Activated naive CD4-positive, alpha-beta T cell treated with Interleukin-2 at 50 U/mL for 16 hours (primary cell): ENCODE results near the gene HRG.
A peak's percentile ranks its signal among the peaks of the same experiment; 100 is the strongest.
"Not testable (repeated sequence)": the region's sequence is repeated elsewhere in the genome, so short reads cannot be mapped to it uniquely, and the experiment has no call there.

Source experiments
- DNase-seq: peaks from one replicate; pipeline ENCODE4 v3.0.0-alpha.2; 2020

HRG gene

DNA sequence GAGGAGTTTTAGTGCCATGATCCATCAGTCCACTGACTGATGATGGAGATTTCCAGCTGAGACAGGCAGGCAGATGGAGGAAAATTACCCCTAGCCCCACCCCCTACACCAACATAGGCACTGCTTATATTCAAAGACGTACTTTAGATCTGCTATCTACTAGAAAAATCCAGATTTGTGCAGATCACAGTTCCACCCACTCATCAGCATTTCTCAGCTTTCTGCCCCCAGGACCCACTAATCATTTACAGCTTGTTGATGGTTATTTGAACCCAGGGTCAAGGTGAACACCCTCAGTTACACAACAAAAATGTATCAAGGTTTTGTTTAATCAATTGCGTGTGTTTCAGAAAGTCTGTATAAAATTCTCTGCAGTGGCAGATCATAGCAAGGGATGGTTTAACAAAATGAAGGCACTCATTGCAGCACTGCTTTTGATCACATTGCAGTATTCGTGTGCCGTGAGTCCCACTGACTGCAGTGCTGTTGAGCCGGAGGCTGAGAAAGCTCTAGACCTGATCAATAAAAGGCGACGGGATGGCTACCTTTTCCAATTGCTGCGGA is at the start of gene HRG:
TSS of gene HRG (plus strand) at position 390 of the 564 bp plus-strand sequence. CDS start at position 408, 18 bp downstream.
- no peak for DNase-seq

- DNase-seq: no peak
Observed at GRCh38 chr3:186616299-186616617, 49.6 kb upstream of the HRG start.

DNA sequence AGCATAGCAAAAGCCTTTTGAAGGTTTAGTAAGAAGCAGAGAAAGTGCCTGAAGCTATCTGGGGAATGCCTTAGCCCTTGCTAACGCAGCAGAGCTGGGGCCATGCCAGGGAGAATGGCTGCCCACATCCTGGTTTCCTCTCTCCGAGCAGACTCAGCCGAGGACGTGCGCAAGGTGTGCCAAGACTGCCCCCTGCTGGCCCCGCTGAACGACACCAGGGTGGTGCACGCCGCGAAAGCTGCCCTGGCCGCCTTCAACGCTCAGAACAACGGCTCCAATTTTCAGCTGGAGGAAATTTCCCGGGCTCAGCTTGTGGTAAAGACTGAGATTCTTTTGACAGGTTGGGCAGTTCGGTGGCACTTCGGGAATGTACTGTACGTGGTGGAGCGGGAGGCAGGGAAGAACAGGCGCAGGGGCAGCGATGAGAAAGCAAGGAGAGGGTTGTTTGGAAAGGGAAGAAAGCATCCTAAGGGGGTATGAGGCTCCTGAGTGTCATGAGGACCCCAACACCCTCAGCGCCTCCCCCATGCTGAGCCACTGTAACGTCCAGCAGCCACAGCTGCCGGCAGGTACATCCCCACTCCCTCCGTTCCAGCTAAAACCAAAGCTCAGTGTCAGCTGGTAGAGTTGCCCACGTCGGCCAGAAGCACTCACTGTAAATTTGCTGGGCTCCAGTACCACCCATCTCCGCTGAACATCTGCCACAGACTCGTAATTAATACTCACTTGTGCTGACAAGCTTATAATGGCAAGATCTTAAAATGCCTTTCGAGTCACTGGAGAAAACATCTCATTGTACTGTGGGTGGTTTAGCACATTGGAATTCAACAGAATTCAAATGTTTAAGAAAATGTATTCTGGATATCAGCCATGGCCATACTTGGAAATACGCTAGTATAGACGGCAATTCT is 48.5 kb upstream of the HRG start:
- peak; percentile 87 for DNase-seq

- DNase-seq: no peak
Observed at GRCh38 chr3:186618318-186618938, 47.4 kb upstream of the HRG start.

DNA sequence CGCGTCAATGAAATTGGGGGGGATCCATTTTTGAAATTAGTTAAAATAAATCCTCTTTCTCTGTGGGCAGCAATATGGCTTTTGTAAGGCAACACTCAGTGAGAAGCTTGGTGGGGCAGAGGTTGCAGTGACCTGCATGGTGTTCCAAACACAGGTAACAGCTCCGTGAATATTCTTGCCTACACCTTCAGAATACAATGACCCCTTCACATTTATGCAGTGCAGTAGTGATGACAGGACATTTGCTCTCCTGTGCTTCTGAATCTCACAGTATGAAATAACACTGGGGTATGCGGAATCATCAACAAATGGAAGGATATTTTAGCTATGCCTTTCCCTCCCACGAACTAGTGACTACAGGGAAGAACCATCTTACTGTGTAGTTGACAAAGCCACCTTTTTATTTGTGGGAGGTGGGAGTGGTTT is 46.0 kb upstream of the HRG start:
- no peak for DNase-seq

- no peak for DNase-seq
Observed at GRCh38 chr3:186620213-186621092, 45.4 kb upstream of the HRG start.

DNA sequence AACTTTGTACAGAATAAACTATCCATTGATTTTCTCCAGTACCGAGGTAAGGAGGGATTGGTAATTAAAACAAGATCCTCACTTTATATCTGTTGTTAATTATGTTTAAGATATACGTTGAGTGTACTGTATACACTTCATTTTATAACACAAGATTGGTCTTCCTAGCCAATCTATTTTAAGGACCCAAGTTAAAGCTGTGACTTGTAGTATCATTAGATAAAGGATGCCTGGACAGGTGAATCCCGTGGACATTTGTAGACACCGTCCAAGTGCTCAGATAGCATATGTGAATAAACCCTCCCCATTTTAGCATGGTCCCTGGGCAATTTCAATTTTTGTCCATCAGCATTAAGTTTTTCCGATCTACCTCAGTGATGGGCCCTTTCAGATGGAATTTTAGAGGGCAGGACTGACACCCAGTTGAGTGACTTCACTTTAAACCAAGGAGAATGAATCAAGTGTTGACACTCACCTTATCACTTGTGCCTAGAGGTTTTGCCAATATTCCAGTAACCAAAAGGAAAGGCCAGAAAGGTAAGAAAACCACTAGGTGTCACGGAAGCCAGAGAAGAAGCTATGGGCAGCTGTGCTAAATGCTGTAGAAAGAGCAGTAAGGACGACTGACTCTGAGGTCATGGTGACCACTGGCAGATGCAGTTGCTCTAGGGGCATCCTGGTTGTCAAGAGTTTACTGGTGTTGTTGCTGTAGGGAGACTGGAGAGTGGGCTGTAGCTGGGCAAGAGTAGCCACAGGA is 43.7 kb upstream of the HRG start:
- DNase-seq: no peak

DNA sequence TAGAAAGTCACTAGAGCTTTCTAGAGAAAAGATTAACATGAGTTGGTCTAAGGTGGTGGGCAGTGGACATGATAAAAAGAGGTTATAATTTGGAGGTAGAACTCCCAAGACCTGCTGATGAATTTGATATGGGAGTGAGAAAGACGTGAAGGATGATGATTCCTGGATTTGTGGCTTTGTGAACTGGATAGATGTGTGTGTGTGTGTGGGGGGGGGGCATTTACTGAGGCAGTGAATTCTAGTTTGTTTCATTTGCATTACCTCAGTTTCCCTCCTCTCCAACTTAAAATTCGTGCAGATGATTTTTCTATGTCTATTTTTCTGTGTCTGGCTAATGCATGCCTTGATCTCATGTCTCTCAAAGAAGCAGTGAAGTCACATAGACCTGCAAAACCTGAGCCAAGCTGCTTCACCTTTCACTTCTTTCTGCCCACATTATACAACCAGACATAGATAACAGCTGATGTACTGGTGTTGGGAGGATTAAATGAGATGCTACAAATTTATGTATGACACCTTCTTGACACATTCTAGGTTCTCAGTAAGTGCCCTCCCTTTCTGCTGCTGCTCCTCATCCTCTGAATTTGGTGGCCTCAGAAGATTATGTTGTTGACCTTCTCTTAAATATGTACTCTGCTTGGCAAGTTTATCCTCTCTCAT is 43.0 kb upstream of the HRG start:
- DNase-seq: no peak

DNA sequence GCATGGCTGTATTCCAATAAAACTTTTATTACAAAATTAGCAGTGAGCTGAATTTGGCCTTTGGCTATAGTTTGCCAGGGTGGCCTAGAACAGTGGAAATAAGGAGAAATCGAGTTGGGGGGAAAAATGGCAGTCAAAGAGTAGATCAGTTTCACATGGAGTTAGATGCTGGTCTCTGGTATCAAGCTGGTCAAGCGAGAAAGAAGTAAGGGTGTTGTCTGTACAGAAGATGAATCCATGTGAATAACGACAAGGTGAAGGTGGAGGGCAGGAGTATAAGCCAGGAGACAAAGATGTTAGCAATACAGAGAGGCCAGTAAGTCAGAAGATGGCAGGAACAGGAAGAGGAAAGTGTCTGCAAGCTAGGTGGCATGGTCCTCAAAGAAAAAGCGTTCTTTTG is 41.2 kb upstream of the HRG start:
- no peak for DNase-seq

DNA sequence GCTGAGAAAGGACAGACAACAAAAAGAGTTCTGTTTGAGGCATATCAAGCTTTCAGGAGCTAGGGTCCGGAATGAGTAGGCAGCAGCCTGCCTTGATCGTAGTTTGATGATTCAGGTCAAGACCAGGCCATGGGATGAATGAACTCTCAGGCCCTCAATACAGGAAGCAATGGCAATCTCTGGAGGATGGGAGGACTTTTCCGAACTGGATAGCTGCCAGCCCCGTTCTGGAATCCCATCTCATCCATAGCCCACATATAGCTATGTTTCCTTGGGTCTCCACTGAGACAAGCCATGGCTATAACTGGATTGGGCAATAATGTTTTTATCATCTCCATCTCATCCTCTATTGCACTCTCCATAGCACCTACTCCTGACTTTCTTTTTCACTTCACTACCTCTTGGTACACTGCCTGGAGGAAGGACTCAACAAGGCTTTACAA is 40.2 kb upstream of the HRG start:
- DNase-seq: no peak

- no peak for DNase-seq
Observed at GRCh38 chr3:186626254-186626847, 39.5 kb upstream of the HRG start.

- DNase-seq: no peak
Observed at GRCh38 chr3:186627852-186628414, 37.9 kb upstream of the HRG start.

- DNase-seq: no peak
Observed at GRCh38 chr3:186628756-186629155, 37.1 kb upstream of the HRG start.

DNA sequence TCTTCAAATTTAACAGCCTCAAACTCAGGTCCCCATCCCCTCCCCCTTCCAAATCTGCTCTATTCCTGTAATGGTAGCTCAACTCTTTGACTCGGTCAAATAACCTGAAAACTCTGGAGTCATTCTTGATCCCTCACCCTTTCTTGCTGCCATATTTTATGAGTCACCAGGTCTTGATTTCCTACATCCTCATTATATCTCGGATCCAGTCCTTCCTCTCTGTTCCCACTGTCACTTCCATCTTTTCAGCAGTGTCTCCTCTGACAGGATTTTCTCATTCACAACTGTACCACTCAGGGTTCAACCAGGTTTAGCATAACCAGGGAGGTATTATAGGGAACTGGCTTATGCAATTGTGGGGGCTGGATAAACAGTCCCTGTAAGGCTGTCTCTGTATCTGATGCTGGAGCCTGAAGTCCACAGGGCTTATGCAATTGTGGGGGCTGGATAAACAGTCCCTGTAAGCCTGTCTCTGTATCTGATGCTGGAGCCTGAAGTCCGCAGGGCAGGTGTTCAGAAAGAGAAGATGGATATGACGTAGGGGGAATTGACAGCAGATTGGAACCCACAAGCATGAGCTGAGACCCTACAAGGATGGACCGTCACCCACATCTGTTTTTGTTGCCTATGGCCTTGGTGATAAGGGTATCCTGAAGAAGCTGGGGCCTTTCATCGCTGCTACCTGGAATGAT is 34.7 kb upstream of the HRG start:
- DNase-seq: no peak

GRCh38 chr3:186633481-186633880 is 32.3 kb upstream of the HRG start:
- no peak for DNase-seq

DNA sequence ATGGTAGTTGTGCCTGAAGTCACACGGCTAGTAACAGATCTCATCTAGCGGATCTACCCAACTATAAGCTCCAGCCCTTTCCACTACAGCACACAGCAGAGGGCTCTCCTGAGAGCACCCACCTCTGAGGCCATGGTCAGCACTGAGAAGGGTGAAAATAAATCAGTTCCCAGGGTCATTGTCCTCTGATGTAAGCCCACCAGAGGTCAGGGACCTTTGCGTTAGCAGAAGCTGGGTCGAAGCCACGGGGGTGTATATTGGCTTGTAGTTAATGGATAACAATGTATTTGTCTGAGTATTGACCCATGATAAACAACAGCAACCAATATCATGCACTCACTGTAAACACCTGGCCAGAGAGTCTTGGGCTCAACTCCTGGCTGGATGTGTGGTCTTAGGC is 31.6 kb upstream of the HRG start:
- not testable (repeated sequence) for DNase-seq

- no peak for DNase-seq
Observed at GRCh38 chr3:186635532-186635931, 30.3 kb upstream of the HRG start.

DNA sequence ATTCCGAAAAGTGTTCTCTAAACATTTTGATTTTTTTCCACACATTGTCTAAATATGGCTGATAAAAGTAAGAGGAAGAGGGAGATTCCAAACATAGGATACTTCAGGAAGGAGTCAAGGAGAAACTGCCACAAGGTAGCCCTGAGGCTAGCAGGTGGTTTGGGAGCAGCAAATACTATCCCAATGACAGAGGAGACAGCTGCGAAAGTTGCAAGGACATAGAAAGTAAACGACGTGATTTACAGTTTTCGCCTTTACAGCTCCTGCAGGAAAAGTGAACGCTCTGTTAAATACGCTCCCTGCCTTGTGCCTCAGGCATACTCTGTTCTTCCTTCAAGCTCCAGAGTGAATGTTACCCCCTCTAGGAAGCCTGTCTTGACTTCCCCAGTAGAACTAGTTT is 29.3 kb upstream of the HRG start:
- no peak for DNase-seq

- DNase-seq: no peak
Observed at GRCh38 chr3:186637686-186638085, 28.1 kb upstream of the HRG start.

- DNase-seq: no peak
Observed at GRCh38 chr3:186638259-186638658, 27.6 kb upstream of the HRG start.
